OCI-LY7 (cell line): ENCODE measurements around the gene DMD.

Experiments
- EZH2phosphoT487 ChIP-seq: fragments of 200-600 bp; sonication (generic); IDR thresholded peaks from 2 replicates; pipeline ENCODE4 v1.6.1; 2018; ENCODE audit warnings: low read depth, borderline replicate concordance, mild to moderate bottlenecking, mixed run types, antibody characterized with exemption, low read length, moderate library complexity, mixed read lengths
- TF ChIP-seq, protein P1 (sequence below): fragments of 200-600 bp; sonication (generic); conservative IDR thresholded peaks from 2 replicates; pipeline ENCODE4 v1.5.1; 2014; ENCODE audit warnings: mild to moderate bottlenecking, antibody characterized with exemption, low read length, moderate library complexity, mixed read lengths

- TF ChIP-seq, protein P1, sequence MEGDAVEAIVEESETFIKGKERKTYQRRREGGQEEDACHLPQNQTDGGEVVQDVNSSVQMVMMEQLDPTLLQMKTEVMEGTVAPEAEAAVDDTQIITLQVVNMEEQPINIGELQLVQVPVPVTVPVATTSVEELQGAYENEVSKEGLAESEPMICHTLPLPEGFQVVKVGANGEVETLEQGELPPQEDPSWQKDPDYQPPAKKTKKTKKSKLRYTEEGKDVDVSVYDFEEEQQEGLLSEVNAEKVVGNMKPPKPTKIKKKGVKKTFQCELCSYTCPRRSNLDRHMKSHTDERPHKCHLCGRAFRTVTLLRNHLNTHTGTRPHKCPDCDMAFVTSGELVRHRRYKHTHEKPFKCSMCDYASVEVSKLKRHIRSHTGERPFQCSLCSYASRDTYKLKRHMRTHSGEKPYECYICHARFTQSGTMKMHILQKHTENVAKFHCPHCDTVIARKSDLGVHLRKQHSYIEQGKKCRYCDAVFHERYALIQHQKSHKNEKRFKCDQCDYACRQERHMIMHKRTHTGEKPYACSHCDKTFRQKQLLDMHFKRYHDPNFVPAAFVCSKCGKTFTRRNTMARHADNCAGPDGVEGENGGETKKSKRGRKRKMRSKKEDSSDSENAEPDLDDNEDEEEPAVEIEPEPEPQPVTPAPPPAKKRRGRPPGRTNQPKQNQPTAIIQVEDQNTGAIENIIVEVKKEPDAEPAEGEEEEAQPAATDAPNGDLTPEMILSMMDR: no peak
- TF ChIP-seq EZH2phosphoT487: no peak
Observed at GRCh38 chrX:31487951-31488350, 1723.4 kb downstream of the DMD start.
